ENCODE measurements around the gene PPP2R2C.
A peak's percentile ranks its signal among the peaks of the same experiment; 100 is the strongest.

Gene PPP2R2C

DNA sequence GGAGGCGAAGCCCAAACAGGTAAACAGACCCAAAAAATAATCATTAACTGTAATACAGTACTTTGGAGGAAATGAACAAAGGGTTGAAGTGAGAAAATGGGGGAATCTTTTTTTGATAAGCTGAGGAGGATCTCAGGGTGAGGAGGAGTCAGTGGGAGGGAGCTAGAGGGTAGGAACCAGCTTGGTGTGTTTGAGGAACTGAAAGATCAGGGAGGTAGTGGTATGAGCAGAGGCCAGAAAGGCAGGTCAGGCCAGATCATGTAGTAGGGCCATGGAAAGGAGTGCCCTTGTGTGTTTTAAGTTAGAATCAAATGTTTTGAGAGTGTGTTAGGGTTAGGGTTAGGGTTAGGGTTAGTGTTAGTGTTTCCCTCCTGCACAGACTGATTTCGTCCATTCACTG lies 48.8 kb downstream of the PPP2R2C start:
- no peak for DNase-seq (ENCODE audit: low read depth)

- no peak for DNase-seq (ENCODE audit: low read depth)
These were observed 49.5 kb downstream of the PPP2R2C start for GRCh38 chr4:6422866-6423265.

- no peak for DNase-seq (ENCODE audit: low read depth)
These were observed 50.3 kb downstream of the PPP2R2C start for GRCh38 chr4:6422105-6422504.

GRCh38 chr4:6421397-6421796 lies 51.0 kb downstream of the PPP2R2C start:
- no peak for DNase-seq (ENCODE audit: low read depth)

- DNase-seq (ENCODE audit: low read depth): no peak
These were observed 51.4 kb downstream of the PPP2R2C start for GRCh38 chr4:6420972-6421371.

DNA sequence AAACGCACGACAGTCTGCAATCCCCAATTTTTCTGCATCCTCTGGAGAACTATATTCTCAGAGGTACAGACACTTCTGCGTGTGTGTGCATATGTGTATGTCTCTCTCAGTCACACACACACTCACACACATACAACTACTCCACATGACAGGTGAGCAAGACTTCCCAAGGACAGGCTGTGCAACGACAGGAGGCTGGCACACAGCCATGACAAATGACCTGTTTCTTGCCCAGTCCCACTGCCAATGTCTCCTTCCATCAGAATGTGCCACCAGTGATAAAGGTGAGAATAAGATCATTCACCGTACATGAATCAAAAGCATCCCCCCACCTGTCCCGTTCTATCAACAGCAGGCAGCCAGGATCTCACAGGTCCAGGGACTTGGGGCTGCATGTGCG lies 52.4 kb downstream of the PPP2R2C start:
- no peak for DNase-seq (ENCODE audit: low read depth)

- peak; percentile 24 for DNase-seq (ENCODE audit: low read depth)
These were observed 52.9 kb downstream of the PPP2R2C start for GRCh38 chr4:6419452-6420028.

DNA sequence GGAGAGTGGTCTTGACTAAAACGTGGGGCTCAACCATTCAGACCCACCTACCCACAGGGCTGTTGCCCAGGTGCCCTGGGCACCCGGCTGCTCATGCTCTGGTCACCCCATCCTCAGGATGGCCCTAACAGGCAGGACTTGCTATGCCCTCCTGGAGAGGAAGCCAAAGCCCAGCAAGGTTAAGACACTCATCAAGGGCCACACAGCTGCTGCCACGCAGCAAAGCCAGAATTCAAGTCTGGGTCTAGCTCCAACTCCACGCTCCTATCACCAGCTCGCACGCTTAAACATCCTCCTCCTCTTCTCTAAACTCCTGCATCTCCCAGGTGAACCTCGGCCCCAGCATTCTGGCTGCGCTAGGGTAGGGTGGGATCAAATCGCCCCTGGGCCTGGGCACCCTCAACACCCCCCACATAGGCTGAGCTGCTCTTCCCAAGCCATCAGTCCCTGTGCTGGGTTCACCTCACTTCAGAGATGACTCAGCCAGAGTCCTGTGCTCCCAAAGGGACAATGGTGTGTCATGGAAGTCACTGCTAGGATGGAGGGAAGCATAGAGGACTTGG lies 54.1 kb downstream of the PPP2R2C start:
- DNase-seq (ENCODE audit: low read depth): no peak

DNA sequence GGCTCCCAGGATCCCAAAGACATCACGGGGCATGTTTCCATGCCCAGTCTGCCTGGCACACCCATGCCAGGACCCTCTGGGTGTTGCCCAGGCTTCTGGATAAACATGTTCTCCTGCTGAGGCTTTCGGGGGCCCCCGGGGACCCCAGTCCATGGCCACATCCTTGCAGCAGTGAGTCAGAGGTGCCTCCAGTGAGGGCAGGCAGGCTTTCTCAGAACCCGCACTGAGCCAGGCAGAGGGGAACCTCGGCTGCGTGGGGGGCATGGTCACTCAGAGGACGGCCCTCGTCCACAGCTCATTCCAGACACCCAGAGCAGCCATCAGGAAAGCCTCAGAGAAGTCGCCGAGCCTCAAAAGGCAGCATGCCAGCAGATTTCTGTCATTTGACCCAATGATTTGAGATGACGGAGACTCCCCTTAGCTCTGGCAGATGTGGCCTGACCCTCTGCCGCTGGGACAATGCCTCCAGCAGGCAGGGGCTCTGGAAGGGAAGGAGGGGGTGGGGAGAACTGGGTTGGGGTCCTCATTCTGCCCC lies 54.8 kb downstream of the PPP2R2C start:
- DNase-seq (ENCODE audit: low read depth): no peak

DNA sequence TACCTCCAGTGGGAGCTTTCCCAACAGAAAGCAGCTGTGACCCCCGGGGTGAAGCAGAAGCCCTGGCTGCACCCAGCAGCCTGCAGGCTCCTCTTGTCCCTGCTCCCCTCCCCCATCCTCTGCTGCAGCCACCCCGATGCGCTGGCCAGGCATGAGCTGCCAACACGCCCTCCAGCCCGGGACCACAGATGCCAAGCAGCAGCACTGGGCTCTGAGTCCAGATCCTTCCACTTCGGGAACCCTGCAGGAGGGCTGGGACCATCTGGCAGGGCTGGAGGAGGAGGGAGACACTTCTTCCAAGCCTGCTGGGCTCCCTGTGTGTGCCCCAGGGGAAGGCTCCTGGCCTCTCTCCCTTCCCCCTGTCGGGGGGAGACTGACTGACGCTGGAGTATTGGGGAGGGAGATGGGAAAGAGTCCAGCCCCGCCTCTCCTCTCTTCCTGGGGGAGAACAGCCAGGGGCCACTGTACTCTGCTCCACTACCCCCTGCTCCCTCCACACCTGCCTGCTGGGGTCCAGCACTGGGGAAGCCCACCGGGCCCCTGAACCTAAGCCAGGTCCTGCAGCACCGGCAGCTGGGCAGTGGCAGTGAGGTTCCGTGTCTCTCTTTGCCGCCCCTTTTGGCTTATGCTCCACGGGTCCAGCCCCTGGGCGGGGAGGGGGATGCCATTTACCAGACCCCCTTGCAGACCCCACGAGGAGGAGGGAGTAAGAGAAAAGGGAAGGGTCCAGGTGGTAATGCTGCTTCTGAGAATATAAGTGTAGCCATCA lies 55.7 kb downstream of the PPP2R2C start:
- no peak for DNase-seq (ENCODE audit: low read depth)

- no peak for DNase-seq (ENCODE audit: low read depth)
These were observed 57.2 kb downstream of the PPP2R2C start for GRCh38 chr4:6415031-6415705.

GRCh38 chr4:6414578-6414977 lies 57.8 kb downstream of the PPP2R2C start:
- DNase-seq (ENCODE audit: low read depth): no peak

DNA sequence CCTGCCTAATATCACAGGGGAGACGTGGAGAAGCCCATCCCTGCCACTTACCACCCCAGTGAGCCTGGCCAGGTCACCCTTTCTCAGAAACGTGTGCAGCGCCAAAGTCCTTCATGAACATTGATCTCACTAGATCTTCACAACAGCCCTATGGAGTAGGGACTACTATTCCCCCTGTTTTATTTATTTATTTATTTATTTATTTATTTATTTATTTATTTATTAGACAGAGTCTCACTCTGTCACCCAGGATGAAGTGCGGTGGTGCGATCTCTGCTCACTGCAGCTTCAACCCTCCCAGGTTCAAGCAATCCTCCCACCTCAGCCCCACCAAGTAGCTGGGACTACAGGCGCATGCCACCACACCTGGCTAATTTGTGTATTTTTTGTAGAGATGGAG lies 61.8 kb downstream of the PPP2R2C start:
- DNase-seq (ENCODE audit: low read depth): no peak

- DNase-seq (ENCODE audit: low read depth): no peak
These were observed 62.3 kb downstream of the PPP2R2C start for GRCh38 chr4:6410068-6410467.

- DNase-seq (ENCODE audit: low read depth): no peak
These were observed 63.0 kb downstream of the PPP2R2C start for GRCh38 chr4:6409381-6409780.

DNA sequence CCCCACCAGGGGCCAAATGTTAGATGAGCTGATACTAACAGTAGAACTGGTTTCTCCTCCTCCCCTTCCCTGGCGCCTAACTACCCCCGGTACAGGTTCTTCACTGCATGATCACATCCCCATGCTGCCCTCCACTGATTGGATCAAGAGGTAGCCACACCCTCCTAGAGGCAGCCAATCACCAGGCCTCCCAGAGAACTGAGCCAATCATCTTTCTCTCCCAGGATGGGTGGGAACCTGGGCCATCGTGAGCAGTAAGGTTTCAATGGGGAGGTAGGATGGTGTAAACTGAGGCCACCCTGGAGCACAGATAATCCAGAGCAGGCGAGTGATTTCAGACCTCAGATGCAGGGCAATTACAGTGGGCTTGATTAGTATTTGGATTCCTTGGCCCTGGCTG lies 64.2 kb downstream of the PPP2R2C start:
- DNase-seq (ENCODE audit: low read depth): no peak

GRCh38 chr4:6405397-6405706 lies 67.1 kb downstream of the PPP2R2C start:
- no peak for DNase-seq (ENCODE audit: low read depth)

GRCh38 chr4:6404611-6405396 lies 67.6 kb downstream of the PPP2R2C start:
- no peak for DNase-seq (ENCODE audit: low read depth)

- DNase-seq (ENCODE audit: low read depth): no peak
These were observed 69.1 kb downstream of the PPP2R2C start for GRCh38 chr4:6403400-6403685.

DNA sequence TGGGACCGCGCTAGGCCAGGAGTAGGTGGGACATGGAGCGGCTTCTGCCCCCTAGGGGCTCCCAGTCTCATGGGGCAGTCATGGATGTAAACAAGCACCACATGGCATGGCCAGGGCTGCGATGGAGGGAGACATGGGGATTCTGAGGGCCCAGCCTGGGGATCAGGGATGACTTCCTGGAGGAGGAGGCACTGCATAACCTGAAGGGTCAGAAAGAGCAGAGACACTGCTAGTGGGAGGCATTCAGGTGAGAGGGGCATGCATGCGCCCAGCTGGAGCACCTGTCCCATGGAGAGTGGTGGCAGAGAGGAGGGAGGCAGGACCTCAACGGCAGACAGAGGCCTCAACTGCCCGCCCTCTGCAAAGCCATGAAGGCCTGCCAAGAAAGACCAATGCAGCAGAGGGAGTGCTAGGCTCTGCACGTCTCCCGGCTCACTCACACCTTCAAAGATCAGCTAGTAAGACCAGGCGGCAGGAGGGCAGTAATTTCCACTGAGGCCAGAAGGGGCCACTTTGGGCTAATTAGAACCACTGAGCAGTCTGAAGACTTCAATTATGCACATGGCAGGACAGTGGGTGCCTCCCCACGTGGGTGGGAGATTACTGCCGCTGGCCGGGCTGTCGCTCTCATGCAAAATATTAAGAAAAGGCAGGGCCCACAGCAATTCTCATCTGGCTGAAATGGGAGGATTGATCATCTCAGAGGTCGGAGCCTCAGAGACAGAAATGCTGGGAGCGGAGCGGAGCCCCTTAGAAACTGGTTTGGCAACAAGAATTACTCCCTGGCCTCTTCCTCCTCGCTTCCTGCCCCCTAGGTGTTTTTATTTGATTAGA lies 69.6 kb downstream of the PPP2R2C start:
- no peak for DNase-seq (ENCODE audit: low read depth)

DNA sequence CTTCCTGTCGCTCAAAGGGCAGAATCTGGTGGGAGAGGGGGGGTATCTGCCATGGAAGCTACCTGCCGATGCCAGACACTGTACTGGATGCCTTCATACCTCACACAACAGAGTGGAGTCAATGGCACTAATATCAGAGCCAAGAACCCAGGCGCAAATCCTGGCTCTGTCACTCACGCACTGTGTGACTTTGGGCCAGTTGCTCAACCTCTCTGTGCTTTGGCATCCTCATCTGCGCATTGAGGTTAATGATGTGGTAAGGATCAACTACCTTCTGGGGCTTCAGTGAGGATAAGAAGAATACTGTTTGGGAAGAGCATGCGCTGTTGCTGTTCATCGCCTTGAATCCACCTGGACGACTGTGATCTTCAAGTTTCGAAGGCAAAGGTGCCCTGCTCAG lies 70.6 kb downstream of the PPP2R2C start:
- no peak for DNase-seq (ENCODE audit: low read depth)

All from amniotic epithelial cell (primary cell).